GM18517 (cell line): ENCODE measurements around the gene HDAC7.

ENCODE experiments used
- ATAC-seq: cut with Tn5 transposase; IDR thresholded peaks from one replicate; pipeline ENCODE4 v1.9.1; 2021; ENCODE audit warnings: mild to moderate bottlenecking, moderate library complexity; ENCODE audit not compliant: unreplicated experiment

The HDAC7 gene

GRCh38 chr12:47819896-47820630, at the start of gene HDAC7:
Gene HDAC7, minus strand, starts transcription at chr12:47819903. Its CDS starts 118 bp downstream, at chr12:47819785.
- ATAC-seq, result no peak

GRCh38 chr12:47868552-47869031, 48.9 kb upstream of the HDAC7 start:
- ATAC-seq, result peak; percentile 51

DNA sequence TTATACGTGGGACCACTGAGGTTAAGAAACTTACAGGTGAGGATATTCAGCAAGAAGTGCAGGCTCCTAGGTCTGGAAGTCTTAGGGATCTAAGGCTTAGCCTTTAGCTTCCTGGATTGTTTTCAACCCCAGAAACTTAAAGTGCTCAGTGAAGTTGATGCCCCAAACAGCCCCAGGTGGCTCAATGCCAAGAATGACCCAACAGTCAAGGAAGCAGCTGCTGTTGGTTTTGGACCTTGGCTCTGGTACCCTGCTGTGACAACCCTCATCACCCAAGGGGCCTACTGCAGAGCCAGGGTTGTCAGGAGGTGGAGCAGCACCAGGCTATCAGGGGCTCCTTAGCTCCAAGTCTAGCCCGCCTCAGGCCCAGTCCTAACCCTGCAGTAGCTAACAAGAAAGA, 48.3 kb upstream of the HDAC7 start:
- no peak for ATAC-seq

DNA sequence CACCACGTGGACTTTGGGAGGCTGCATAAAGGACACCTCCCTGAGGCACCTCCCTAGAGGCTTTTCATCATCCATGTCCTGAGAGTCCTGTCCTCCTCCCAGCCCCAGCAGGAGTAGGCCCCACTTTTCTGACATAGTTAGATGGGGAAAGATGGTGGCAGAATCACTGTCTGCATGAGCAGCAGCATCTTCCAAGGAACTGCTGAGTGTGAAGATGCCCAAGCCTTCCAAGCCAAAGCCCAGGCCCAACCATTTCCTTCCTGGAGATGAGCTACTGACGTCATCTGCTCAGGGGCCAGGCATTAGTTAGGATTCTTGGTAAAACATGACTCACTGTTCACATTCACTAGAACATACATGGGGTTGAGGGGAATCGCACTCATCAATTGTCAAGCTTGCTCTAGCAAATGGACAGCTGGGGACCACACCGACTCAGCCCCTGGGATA, 47.8 kb upstream of the HDAC7 start:
- ATAC-seq, result no peak

DNA sequence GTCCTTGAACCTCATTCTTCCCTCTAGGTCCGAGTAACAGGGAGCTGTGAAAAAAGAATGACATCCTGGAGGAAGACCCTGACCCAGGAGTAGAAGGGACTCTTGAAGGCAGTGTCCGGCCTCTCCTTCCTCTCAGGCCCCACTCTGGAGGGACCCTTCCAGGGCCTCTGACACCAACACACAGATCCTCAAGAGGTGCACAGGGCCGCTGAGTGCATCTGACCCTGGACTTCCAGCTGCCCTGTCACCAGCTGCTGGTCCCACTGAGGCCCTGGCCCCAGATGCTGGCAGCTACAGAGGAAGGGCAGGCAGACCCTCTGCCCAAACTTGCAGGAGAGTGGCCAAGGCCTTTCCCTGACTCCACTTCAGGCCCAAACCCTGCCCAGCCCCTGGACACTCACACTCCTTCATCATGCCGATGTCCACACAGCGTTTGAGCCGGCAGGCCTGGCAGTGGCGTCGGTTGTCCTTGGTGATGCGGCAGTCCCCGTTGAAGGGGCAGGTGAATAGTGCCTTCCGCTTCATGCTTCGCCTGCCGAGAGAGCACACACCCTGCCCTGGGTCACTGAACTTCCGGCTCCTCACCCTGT, 45.0 kb upstream of the HDAC7 start:
- ATAC-seq, result no peak

DNA sequence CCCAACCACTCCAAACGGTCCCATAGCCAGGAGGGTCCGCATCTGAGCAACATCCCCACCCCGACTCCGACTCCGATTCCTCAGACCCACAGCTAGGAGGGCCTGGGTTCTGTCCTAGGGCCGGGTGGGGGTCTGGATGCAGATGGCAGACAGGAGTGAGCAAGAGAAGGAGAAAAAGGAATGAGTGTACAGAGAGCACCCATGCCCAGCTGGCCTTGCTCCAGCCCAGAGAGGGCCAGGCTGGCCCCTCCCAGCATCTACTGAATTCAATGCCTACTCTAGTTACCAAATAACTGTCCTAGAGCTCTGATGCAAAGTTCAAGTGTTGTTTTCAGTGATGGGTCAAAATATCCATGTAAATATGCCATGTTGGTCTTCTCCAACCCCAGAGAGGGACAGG, 44.3 kb upstream of the HDAC7 start:
- ATAC-seq, result no peak

- ATAC-seq, result no peak
Observed at GRCh38 chr12:47863467-47863866, 43.8 kb upstream of the HDAC7 start.

DNA sequence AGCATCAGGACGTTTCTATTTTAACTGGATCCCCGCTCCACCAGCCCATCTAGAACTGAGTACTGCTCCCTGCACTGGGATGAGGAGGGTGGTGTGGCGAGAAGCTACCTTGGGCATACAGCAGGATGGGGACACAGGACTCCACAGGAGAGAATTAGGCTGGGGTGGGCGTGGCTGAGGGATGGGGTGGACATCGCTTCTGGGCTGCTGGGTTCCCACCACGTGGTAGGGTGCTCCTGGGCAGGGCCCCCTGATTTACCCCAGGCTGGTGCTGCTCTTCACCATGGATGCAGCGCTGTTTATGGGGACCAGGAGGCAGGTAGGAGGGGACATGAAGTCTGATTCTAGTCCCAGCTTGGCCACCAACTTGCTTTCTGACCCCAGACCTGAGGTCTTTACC, 43.2 kb upstream of the HDAC7 start:
- ATAC-seq, result no peak

DNA sequence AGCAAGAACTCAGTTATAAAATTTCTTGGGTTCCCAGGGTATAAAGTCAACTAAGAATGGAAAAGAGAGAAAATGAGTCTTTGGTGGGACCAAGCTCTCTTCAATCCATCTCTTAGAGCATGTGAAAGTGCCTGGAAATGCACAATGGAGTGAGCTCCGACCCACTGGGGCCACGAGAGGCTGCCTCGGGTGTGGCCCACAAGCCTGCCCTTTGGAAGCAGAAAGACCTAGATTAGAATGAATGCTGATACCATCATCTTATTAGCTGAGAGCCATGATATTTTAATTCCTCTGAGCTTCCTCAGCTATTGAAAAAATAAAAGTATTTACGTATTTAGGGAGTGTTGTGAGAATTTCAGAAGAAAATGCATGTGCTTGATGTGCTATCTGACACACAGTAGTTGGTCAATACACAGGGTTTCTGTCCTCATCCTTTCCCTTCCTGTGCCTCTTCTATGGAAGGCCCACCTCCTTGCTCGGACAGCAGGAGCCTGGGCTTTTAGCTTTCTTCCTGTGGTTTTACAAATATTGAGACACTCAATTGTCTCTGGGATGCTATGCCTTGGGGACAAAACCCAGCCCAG, 42.6 kb upstream of the HDAC7 start:
- ATAC-seq, result no peak

- no peak for ATAC-seq
Observed at GRCh38 chr12:47860873-47861272, 41.2 kb upstream of the HDAC7 start.

GRCh38 chr12:47860279-47860841, 40.7 kb upstream of the HDAC7 start:
- no peak for ATAC-seq

GRCh38 chr12:47858511-47859266, 39.0 kb upstream of the HDAC7 start:
- ATAC-seq, result no peak

GRCh38 chr12:47856721-47857575, 37.2 kb upstream of the HDAC7 start:
- ATAC-seq, result no peak

DNA sequence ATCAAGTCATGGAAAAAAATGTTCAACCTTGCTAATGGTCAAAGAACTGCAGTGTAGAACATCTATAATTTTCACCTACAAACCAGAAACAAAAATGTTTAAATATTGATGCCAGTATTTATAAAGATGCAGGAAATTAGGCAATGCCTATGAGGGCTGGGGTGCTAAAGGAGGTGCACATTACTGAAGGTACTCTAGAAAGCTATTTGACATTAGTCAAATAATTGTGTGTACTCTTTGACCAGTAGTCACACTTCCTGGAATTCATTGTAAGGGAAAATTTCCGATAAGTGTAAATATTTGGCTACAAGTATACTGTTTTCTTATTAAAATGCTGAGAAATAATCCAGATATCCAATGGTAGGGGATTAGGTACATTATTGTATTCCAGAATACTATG, 36.4 kb upstream of the HDAC7 start:
- no peak for ATAC-seq

DNA sequence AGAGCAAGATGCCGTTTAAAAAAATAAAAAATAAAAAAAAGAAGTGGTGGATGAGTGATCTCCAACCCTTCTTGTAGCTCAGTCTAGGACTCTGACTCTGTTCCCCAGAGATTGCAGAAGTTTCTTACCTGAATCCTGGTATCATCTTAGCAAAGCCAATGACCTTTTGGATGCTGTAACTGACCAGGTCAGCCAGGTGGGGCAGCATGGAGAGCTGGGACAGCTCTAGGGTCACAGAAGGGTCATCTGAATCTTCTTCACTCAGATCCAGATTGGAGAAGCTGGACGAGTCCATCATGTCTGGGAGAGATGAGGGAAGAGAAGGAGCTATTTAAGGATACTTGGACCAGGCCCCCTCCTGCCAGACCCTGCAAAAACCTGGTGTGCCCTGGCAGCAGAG, 35.8 kb upstream of the HDAC7 start:
- ATAC-seq, result no peak

DNA sequence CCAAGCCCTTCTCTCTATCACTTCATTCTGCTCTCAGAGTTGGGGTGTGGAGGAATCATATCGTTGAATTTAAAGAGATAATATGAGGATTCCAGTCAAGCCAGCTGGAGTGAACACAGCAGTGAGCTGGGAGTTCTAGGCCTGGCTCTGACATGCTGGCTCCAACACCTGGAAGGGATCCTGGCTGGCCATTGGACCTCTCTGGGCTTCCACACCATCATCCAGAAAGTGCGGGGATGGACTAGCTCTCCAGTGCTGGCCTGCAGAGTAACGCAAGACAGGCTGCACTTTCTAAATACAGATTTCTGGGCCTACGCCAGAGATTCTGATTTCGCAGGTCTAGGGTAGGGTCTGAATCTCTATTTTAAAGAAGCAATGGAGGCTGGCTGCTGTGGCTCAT, 34.8 kb upstream of the HDAC7 start:
- no peak for ATAC-seq

GRCh38 chr12:47852096-47852571, 32.4 kb upstream of the HDAC7 start:
- no peak for ATAC-seq

- ATAC-seq, result no peak
Observed at GRCh38 chr12:47851303-47851952, 31.7 kb upstream of the HDAC7 start.
